Trophoblast cell (in vitro differentiated cells and primary cell): ENCODE measurements around the gene ANKRD42.
"Not testable (repeated sequence)": the region's sequence is repeated elsewhere in the genome, so short reads cannot be mapped to it uniquely, and the experiment has no call there.

ENCODE experiments used
- DNase-seq, 2 donors: peaks; one replicate each; pipeline ENCODE4 v3.0.0-alpha.2; 2016
- H2AFZ ChIP-seq: 2 replicates; pipeline ENCODE4 v1.6.1; 2013; ENCODE audit warnings: low read length, moderate library complexity, mild to moderate bottlenecking; ENCODE audit not compliant: insufficient read depth, poor library complexity
- H2AK5ac ChIP-seq: 2 replicates; pipeline ENCODE4 v1.6.1; 2013; ENCODE audit warnings: mild to moderate bottlenecking, low read length
- H2BK120ac ChIP-seq: 2 replicates; pipeline ENCODE4 v1.6.1; 2013; ENCODE audit warnings: low read length, mild to moderate bottlenecking, moderate library complexity; ENCODE audit not compliant: insufficient read depth, poor library complexity
- H2BK12ac ChIP-seq: 2 replicates; pipeline ENCODE4 v1.6.1; 2013; ENCODE audit warnings: mild to moderate bottlenecking, low read length, moderate library complexity
- H2BK5ac ChIP-seq: 2 replicates; pipeline ENCODE4 v1.6.1; 2013; ENCODE audit warnings: low read length, low read depth, moderate library complexity, mild to moderate bottlenecking; ENCODE audit not compliant: poor library complexity
- H3K14ac ChIP-seq: 2 replicates; pipeline ENCODE4 v1.6.1; 2013; ENCODE audit warnings: mild to moderate bottlenecking, low read length
- H3K18ac ChIP-seq: 2 replicates; pipeline ENCODE4 v1.6.1; 2013; ENCODE audit warnings: mild to moderate bottlenecking, low read length
- H3K23ac ChIP-seq: 2 replicates; pipeline ENCODE4 v1.6.1; 2013; ENCODE audit warnings: low read length
- H3K27ac ChIP-seq: 2 replicates; pipeline ENCODE4 v1.5.1; 2013; ENCODE audit warnings: low read depth, mild to moderate bottlenecking, inconsistent platforms, low read length, moderate library complexity
- H3K27me3 ChIP-seq: 2 replicates; pipeline ENCODE4 v1.6.1; 2013; ENCODE audit warnings: inconsistent platforms, mild to moderate bottlenecking, low read length, moderate library complexity; ENCODE audit not compliant: insufficient read depth
- H3K36me3 ChIP-seq, 2 experiments: 1 replicate in 1 of 2; 2 replicates in 1 of 2; pipeline ENCODE4 v1.6.1; 2013; ENCODE audit warnings: low read length in 2 of 2, mild to moderate bottlenecking in 2 of 2, moderate library complexity in 1 of 2; ENCODE audit not compliant: insufficient read depth in 2 of 2, control insufficient read depth in 1 of 2
- H3K4ac ChIP-seq: 2 replicates; pipeline ENCODE4 v1.6.1; 2013; ENCODE audit warnings: low read depth, mild to moderate bottlenecking, low read length, moderate library complexity
- H3K4me1 ChIP-seq, 2 experiments: 1 replicate in 1 of 2; 2 replicates in 1 of 2; pipeline ENCODE4 v1.6.1; 2013; ENCODE audit warnings: low read length in 2 of 2, mild to moderate bottlenecking in 2 of 2, moderate library complexity in 1 of 2; ENCODE audit not compliant: insufficient read depth in 2 of 2, control insufficient read depth in 1 of 2
- H3K4me2 ChIP-seq: 2 replicates; pipeline ENCODE4 v1.6.1; 2013; ENCODE audit warnings: inconsistent platforms, mild to moderate bottlenecking, low read length, moderate library complexity
- H3K4me3 ChIP-seq: 2 replicates; pipeline ENCODE4 v1.5.1; 2013; ENCODE audit warnings: mild to moderate bottlenecking, low read depth, low read length, inconsistent platforms
- H3K79me1 ChIP-seq: one replicate; pipeline ENCODE4 v1.6.1; 2013; ENCODE audit warnings: low read length
- H3K79me2 ChIP-seq: 2 replicates; pipeline ENCODE4 v1.6.1; 2013; ENCODE audit warnings: low read length, mild to moderate bottlenecking; ENCODE audit not compliant: control insufficient read depth, insufficient read depth, poor library complexity
- H3K9ac ChIP-seq: 2 replicates; pipeline ENCODE4 v1.6.1; 2013; ENCODE audit warnings: mild to moderate bottlenecking, low read length
- H3K9me3 ChIP-seq: 2 replicates; pipeline ENCODE4 v1.6.1; 2013; ENCODE audit warnings: low read depth, mild to moderate bottlenecking, control low read depth, inconsistent platforms, low read length; ENCODE audit not compliant: insufficient read depth
- H4K12ac ChIP-seq: 2 replicates; pipeline ENCODE4 v1.6.1; 2013; ENCODE audit warnings: low read depth, mild to moderate bottlenecking, low read length, moderate library complexity
- H4K8ac ChIP-seq: 2 replicates; pipeline ENCODE4 v1.6.1; 2013; ENCODE audit warnings: low read depth, mild to moderate bottlenecking, low read length, moderate library complexity
- H4K91ac ChIP-seq: one replicate; pipeline ENCODE4 v1.6.1; 2013; ENCODE audit warnings: low read depth, mild to moderate bottlenecking, low read length, moderate library complexity
- WGBS: extraction: QIAGEN DNeasy Blood & Tissue Kit; methylation state at CpG from one replicate; pipeline ENCODE4 v1.1.7; 2013; ENCODE audit warnings: missing lambda C conversion rate; ENCODE audit not compliant: insufficient read length, insufficient coverage; ENCODE audit errors: extremely low coverage; 5-methylcytosine and 5-hydroxymethylcytosine counted together

The ANKRD42 gene

DNA sequence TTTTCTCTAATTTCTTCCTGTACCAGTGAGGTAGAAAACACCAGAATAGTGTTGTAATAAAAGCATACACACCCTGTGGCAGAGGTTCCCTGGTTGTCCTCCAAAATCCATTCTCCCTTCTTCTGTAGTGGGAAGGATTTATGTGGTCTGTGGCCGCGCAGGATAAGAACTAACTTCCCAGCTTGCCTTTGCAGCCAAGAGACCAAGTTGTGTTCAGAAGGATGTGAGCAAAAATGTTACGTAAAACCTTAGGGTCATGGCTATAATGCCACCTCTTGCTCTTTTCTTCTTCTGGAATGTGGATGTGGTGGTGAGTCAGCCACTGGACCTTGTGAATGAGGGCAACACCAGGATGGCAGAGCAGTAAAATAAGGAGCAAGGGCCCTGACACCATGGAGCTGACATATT lies 64.3 kb downstream of the ANKRD42 start:
- no peak overlapping the region for H3K9ac ChIP-seq
- H3K18ac ChIP-seq, result no peak overlapping the region
- DNase-seq, result peak in 1 of 2 donors; percentile 31
- no peaks in the 10 kb centered on the region for H3K9me3 ChIP-seq
- H3K4me2 ChIP-seq, result no peak overlapping the region
- no peak overlapping the region for H3K23ac ChIP-seq
- WGBS, result no CpG with 5 or more reads among the region's 3 CpGs
- peaks cover 0 to 7% of the 10 kb centered on the region in 2 experiments for H3K4me1 ChIP-seq
- no peak overlapping the region for H2BK12ac ChIP-seq
- no peak overlapping the region for H2AK5ac ChIP-seq
- no peak overlapping the region for H2BK120ac ChIP-seq
- H4K91ac ChIP-seq, result no peak overlapping the region
- no peak overlapping the region for H4K12ac ChIP-seq
- no peak overlapping the region for H3K4ac ChIP-seq
- H3K36me3 ChIP-seq, result peaks cover 0 to 7% of the 10 kb centered on the region in 2 experiments
- H4K8ac ChIP-seq, result no peak overlapping the region
- no peak overlapping the region for H2AFZ ChIP-seq
- no peak overlapping the region for H2BK5ac ChIP-seq
- no peak overlapping the region for H3K27ac ChIP-seq
- H3K79me1 ChIP-seq, result no peaks in the 10 kb centered on the region
- H3K27me3 ChIP-seq, result no peaks in the 10 kb centered on the region
- no peaks in the 10 kb centered on the region for H3K79me2 ChIP-seq
- H3K4me3 ChIP-seq, result no peak overlapping the region
- H3K14ac ChIP-seq, result no peak overlapping the region

GRCh38 chr11:83259559-83259958 lies 66.0 kb downstream of the ANKRD42 start:
- H3K27ac ChIP-seq, result no peak overlapping the region

GRCh38 chr11:83265331-83265730 lies 71.8 kb downstream of the ANKRD42 start:
- no CpG with 5 or more reads among the region's 1 CpG for WGBS
- no peak overlapping the region for H3K14ac ChIP-seq

More at GRCh38 chr11:83259559-83259958, 66.0 kb downstream of the ANKRD42 start:
- Histone ChIP-seq H3K36me3 (peaks cover 2 to 11% of the 10 kb centered on the region in 2 experiments), H3K4me1 (peaks cover 0 to 7% of the 10 kb centered on the region in 2 experiments), H3K4ac (no peak overlapping the region), H3K18ac (no peak overlapping the region), H3K23ac (no peak overlapping the region), H4K12ac (no peak overlapping the region), H3K27me3 (no peaks in the 10 kb centered on the region), H3K4me3 (no peak overlapping the region), H4K8ac (no peak overlapping the region), H3K14ac (no peak overlapping the region), H2AFZ (no peak overlapping the region), H2BK120ac (no peak overlapping the region), H3K79me2 (no peaks in the 10 kb centered on the region), H2AK5ac (no peak overlapping the region), H3K9ac (no peak overlapping the region), H2BK12ac (no peak overlapping the region), H3K9me3 (no peaks in the 10 kb centered on the region), H2BK5ac (no peak overlapping the region), H3K79me1 (no peaks in the 10 kb centered on the region), H4K91ac (no peak overlapping the region), H3K4me2 (no peak overlapping the region)
- WGBS, result no CpG with 5 or more reads among the region's 1 CpG
- DNase-seq, result no peak

DNA sequence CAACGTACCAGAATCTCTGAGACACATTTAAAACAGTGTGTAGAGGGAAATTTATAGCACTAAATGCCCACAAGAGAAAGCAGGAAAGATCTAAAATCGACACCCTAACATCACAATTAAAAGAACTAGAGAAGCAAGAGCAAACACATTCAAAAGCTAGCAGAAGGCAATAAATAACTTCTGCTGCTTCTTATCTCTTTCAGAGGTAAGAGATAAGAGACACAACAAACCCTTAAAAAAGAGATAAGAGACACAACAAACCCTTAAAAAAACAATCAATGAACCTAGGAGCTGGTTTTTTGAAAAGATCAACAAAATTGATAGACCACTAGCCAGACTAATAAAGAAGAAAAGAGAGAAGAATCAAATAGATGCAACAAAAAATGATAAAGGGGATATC lies 75.6 kb downstream of the ANKRD42 start:
- DNase-seq, H3K4me2 ChIP-seq, H2AK5ac ChIP-seq, H3K18ac ChIP-seq, H3K4ac ChIP-seq, H2BK120ac ChIP-seq, H2BK5ac ChIP-seq, H4K12ac ChIP-seq, H4K8ac ChIP-seq, H2AFZ ChIP-seq, H3K9ac ChIP-seq, H3K79me2 ChIP-seq, H3K4me3 ChIP-seq, H3K27ac ChIP-seq, H2BK12ac ChIP-seq, H3K4me1 ChIP-seq, H3K27me3 ChIP-seq, H3K79me1 ChIP-seq, H3K9me3 ChIP-seq, H3K23ac ChIP-seq, H3K14ac ChIP-seq, H4K91ac ChIP-seq: not testable (repeated sequence)
- peaks cover 3 to 11% of the 10 kb centered on the region in 2 experiments for H3K36me3 ChIP-seq
- no CpG with 5 or more reads among the region's 2 CpGs for WGBS

More at GRCh38 chr11:83265331-83265730, 71.8 kb downstream of the ANKRD42 start:
- H3K79me2 ChIP-seq, result no peaks in the 10 kb centered on the region
- H3K4me2 ChIP-seq, result no peak overlapping the region
- no peaks in the 10 kb centered on the region for H3K79me1 ChIP-seq
- no peak overlapping the region for H2BK120ac ChIP-seq
- no peaks in the 10 kb centered on the region for H3K9me3 ChIP-seq
- no peak overlapping the region for H3K4ac ChIP-seq
- no peak overlapping the region for H3K27ac ChIP-seq
- H2BK12ac ChIP-seq, result no peak overlapping the region
- no peaks in the 10 kb centered on the region for H3K27me3 ChIP-seq
- no peak overlapping the region for H4K91ac ChIP-seq
- no peak overlapping the region for H2AFZ ChIP-seq
- no peak for DNase-seq
- H3K18ac ChIP-seq, result no peak overlapping the region
- H2AK5ac ChIP-seq, result no peak overlapping the region
- no peak overlapping the region for H2BK5ac ChIP-seq
- no peak overlapping the region for H4K12ac ChIP-seq
- H3K36me3 ChIP-seq, result peaks cover 5 to 13% of the 10 kb centered on the region in 2 experiments
- no peak overlapping the region for H3K23ac ChIP-seq
- no peaks in the 10 kb centered on the region for H3K4me1 ChIP-seq
- no peak overlapping the region for H4K8ac ChIP-seq
- no peak overlapping the region for H3K9ac ChIP-seq
- H3K4me3 ChIP-seq, result no peak overlapping the region
